GM21367 (cell line): ENCODE measurements around the gene NKD1.
"Not testable (repeated sequence)": the region's sequence is repeated elsewhere in the genome, so short reads cannot be mapped to it uniquely, and the experiment has no call there.

Experiments used
- ATAC-seq: cut with Tn5 transposase; IDR thresholded peaks from one replicate; pipeline ENCODE4 v1.9.1; 2021; ENCODE audit not compliant: unreplicated experiment

Gene NKD1

GRCh38 chr16:50574745-50575136 lies 26.5 kb downstream of the NKD1 start:
- ATAC-seq: no peak

- no peak for ATAC-seq
Measured at GRCh38 chr16:50575743-50576142, 27.5 kb downstream of the NKD1 start.

- no peak for ATAC-seq
Measured at GRCh38 chr16:50576403-50577113, 28.4 kb downstream of the NKD1 start.

- ATAC-seq: peak; percentile 58
Measured at GRCh38 chr16:50578137-50578536, 29.9 kb downstream of the NKD1 start.

GRCh38 chr16:50579373-50579772 lies 31.2 kb downstream of the NKD1 start:
- not testable (repeated sequence) for ATAC-seq

GRCh38 chr16:50580180-50580798 lies 32.1 kb downstream of the NKD1 start:
- no peak for ATAC-seq

GRCh38 chr16:50581845-50582244 lies 33.6 kb downstream of the NKD1 start:
- ATAC-seq: no peak

- ATAC-seq: no peak
Measured at GRCh38 chr16:50583211-50583610, 35.0 kb downstream of the NKD1 start.

GRCh38 chr16:50584033-50584722 lies 36.0 kb downstream of the NKD1 start:
- no peak for ATAC-seq

GRCh38 chr16:50585331-50585776 lies 37.2 kb downstream of the NKD1 start:
- ATAC-seq: no peak

GRCh38 chr16:50587543-50587942 lies 39.3 kb downstream of the NKD1 start:
- ATAC-seq: no peak

GRCh38 chr16:50588276-50588675 lies 40.1 kb downstream of the NKD1 start:
- no peak for ATAC-seq

GRCh38 chr16:50591209-50591608 lies 43.0 kb downstream of the NKD1 start:
- ATAC-seq: no peak

GRCh38 chr16:50591800-50592771 lies 43.9 kb downstream of the NKD1 start:
- ATAC-seq: no peak

GRCh38 chr16:50592996-50593395 lies 44.8 kb downstream of the NKD1 start:
- no peak for ATAC-seq

GRCh38 chr16:50593410-50594150 lies 45.4 kb downstream of the NKD1 start:
- ATAC-seq: no peak

- ATAC-seq: no peak
Measured at GRCh38 chr16:50594308-50595260, 46.4 kb downstream of the NKD1 start.

- no peak for ATAC-seq
Measured at GRCh38 chr16:50595859-50596258, 47.7 kb downstream of the NKD1 start.
